ENCODE results near the gene GNB1L.

Gene GNB1L

DNA sequence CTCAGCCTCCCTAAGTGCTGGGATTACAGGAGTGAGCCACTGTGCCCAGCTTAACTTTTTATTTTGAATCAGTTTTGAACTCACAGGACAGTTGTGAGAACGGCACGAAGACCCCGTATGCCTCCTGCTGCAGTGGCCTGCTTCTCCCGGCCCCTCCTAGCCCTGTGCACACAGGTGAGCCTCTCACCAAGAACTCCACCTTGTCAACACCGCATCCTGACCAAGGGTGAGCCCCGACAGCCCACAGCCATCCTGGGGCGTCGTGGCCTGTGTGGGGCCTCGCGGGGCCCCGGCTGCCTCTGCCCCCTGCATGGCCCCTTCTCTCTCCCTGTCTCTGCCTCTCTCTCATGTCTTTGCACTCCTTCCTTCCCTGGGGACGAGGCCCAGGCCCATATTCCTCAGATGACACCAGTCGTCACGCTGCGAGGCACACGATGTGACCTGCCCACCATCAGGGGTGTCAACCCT is 38.8 kb downstream of the GNB1L start:
- Histone ChIP-seq H3K4me3 (ENCODE audit: insufficient read depth, low read depth, low read length, poor library complexity, severe bottlenecking) (no peak overlapping the region), H3K27ac (ENCODE audit: insufficient read depth, low read length, poor library complexity, severe bottlenecking) (no peak overlapping the region), H3K4me1 (ENCODE audit: control insufficient read depth, insufficient read depth, low read length, poor library complexity, severe bottlenecking) (no peaks in the 10 kb centered on the region), H3K9me3 (ENCODE audit: control insufficient read depth, low read length) (no peaks in the 10 kb centered on the region), H3K36me3 (ENCODE audit: control insufficient read depth, insufficient read depth, low read length) (no peaks in the 10 kb centered on the region), H3K27me3 (replicated peaks; ENCODE audit: control insufficient read depth, insufficient read depth, low read length, poor library complexity, severe bottlenecking) (no peaks in the 10 kb centered on the region)
- no peak for DNase-seq

DNA sequence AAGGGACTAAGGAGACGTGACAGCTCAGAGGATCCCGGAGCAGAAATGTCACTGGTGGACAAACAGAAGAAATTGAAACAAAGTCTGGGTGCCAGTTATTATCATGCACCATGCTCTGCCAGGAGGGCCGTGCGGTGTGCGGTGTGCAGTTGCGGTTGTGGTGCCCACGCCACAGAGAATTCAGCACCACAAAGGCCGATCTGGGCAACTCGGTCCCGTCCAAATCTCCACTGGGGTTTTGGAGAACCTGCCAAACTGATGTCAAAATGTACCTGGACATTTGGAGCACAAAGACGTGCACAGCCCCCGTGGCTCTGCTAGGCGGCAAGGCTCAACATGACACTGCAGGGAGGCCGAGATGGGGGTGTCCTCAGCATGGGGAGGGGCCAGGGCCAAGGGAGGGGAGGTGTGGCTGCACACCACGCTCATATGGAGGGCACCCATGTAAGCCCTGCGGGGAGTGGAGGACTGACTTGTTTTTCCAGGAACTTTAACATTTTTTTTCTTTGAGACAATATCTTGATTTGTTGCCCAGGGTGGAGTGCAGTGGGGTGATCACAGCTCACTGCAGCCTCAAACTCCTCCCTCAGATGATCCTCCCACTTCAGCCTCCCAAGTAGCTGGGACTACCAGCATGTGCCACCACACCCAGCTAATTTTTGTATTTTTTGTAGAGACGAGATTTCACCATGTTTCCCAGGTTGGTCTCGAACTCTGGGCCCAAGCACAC is 39.4 kb downstream of the GNB1L start:
- Histone ChIP-seq H3K4me1 (ENCODE audit: control insufficient read depth, insufficient read depth, low read length, poor library complexity, severe bottlenecking) (peaks cover 5% of the 10 kb centered on the region), H3K4me3 (ENCODE audit: insufficient read depth, low read depth, low read length, poor library complexity, severe bottlenecking) (no peak overlapping the region), H3K9me3 (ENCODE audit: control insufficient read depth, low read length) (no peaks in the 10 kb centered on the region), H3K27me3 (replicated peaks; ENCODE audit: control insufficient read depth, insufficient read depth, low read length, poor library complexity, severe bottlenecking) (no peaks in the 10 kb centered on the region), H3K27ac (ENCODE audit: insufficient read depth, low read length, poor library complexity, severe bottlenecking) (no peak overlapping the region), H3K36me3 (ENCODE audit: control insufficient read depth, insufficient read depth, low read length) (no peaks in the 10 kb centered on the region)
- DNase-seq, result no peak

DNA sequence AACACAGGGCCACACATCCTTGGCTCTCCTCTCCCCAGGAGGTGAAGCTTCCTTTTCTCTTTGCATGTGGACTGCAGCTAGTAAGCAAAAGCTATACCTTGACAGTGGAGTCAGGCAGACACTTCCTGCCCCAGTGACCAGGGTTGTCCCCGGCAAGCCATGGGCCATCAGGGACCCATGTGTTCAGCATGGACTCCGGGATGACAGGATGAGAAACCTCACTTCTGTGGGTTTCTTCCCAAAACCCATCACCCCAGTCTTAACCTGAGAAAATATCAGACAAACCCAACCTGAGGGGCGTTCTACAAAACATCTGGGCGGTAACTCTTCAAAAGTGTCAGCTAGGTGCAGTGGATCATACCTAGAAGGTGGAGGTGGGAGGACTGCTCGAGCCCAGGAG is 40.2 kb downstream of the GNB1L start:
- no peaks in the 10 kb centered on the region for H3K9me3 ChIP-seq (ENCODE audit: control insufficient read depth, low read length)
- no peaks in the 10 kb centered on the region for H3K27me3 ChIP-seq (replicated peaks; ENCODE audit: control insufficient read depth, insufficient read depth, low read length, poor library complexity, severe bottlenecking)
- H3K36me3 ChIP-seq (ENCODE audit: control insufficient read depth, insufficient read depth, low read length), result no peaks in the 10 kb centered on the region
- H3K4me1 ChIP-seq (ENCODE audit: control insufficient read depth, insufficient read depth, low read length, poor library complexity, severe bottlenecking), result peaks cover 6% of the 10 kb centered on the region
- no peak overlapping the region for H3K4me3 ChIP-seq (ENCODE audit: insufficient read depth, low read depth, low read length, poor library complexity, severe bottlenecking)
- no peak overlapping the region for H3K27ac ChIP-seq (ENCODE audit: insufficient read depth, low read length, poor library complexity, severe bottlenecking)
- DNase-seq, result no peak

DNA sequence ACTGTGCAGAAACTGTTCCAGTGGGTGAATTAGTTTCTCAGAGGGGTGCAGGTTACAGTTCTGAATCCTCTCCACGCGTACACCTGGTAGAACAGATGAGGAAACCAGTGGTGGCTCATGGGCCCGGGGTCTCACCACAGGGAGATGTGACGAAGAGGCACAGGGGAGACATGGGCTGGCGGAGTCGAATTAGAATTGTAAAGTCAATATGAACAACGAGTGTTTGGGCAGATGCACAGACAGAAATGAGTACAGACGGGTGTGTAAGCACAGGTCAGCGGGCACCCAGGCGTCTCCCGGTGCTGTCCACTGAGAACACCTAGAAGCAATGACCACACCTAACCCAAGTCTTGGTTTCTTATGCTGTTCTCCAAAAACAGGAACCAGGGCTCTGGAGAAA is 41.8 kb downstream of the GNB1L start:
- Histone ChIP-seq H3K27ac (ENCODE audit: insufficient read depth, low read length, poor library complexity, severe bottlenecking) (no peak overlapping the region), H3K4me3 (ENCODE audit: insufficient read depth, low read depth, low read length, poor library complexity, severe bottlenecking) (no peak overlapping the region), H3K4me1 (ENCODE audit: control insufficient read depth, insufficient read depth, low read length, poor library complexity, severe bottlenecking) (peaks cover 6% of the 10 kb centered on the region), H3K36me3 (ENCODE audit: control insufficient read depth, insufficient read depth, low read length) (no peaks in the 10 kb centered on the region), H3K27me3 (replicated peaks; ENCODE audit: control insufficient read depth, insufficient read depth, low read length, poor library complexity, severe bottlenecking) (no peaks in the 10 kb centered on the region), H3K9me3 (ENCODE audit: control insufficient read depth, low read length) (no peaks in the 10 kb centered on the region)
- DNase-seq, result no peak

DNA sequence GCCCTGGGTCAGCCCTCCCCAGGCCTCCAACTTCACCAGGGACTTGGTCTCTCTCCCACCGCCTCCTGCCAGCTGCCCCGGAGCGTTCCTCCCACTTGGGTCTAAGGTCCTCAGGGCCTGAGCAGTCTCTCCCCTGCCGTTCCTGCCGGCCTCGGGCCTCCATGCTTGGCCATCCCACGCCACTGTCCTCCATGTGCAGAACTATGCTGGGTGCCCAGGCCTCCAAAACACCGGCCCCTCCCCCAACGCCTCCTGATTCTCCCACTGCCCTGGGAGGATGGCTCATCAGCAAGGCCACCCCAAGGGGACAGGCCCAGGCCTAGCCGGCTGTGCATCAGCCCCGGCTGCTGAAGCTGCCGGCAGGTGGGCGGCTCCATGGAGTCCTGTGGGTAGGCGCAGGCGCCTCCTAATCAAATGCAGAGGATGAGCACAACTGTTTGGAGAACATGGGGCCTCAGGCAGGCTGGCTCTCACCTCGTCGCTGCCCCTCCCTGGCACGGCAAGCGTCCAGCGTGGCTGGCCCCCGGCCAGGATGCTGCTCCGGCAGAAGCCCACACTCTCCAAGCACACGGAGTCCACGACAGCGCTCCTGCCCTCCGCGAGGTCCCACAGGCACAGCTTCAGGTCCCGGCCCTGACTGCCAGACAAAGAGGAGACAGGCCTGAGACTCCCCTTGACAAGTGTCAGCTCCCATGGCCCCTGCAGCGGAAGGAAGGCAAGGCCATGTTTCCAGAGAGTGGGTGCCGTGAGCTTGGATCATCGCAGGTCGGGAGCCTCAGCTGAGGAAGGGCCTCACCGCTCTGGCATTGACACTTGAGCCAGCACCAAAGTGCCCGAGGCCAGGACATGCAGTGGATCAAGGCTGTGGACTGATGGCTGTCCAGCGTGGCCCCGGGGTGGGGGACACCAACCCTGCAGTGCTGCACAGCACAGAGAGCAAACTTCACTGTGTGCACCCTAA is 42.6 kb downstream of the GNB1L start:
- Histone ChIP-seq H3K27ac (ENCODE audit: insufficient read depth, low read length, poor library complexity, severe bottlenecking) (no peak overlapping the region), H3K27me3 (replicated peaks; ENCODE audit: control insufficient read depth, insufficient read depth, low read length, poor library complexity, severe bottlenecking) (no peaks in the 10 kb centered on the region), H3K9me3 (ENCODE audit: control insufficient read depth, low read length) (no peaks in the 10 kb centered on the region), H3K36me3 (ENCODE audit: control insufficient read depth, insufficient read depth, low read length) (no peaks in the 10 kb centered on the region), H3K4me3 (ENCODE audit: insufficient read depth, low read depth, low read length, poor library complexity, severe bottlenecking) (no peak overlapping the region), H3K4me1 (ENCODE audit: control insufficient read depth, insufficient read depth, low read length, poor library complexity, severe bottlenecking) (peaks cover 6% of the 10 kb centered on the region)
- DNase-seq, result no peak

DNA sequence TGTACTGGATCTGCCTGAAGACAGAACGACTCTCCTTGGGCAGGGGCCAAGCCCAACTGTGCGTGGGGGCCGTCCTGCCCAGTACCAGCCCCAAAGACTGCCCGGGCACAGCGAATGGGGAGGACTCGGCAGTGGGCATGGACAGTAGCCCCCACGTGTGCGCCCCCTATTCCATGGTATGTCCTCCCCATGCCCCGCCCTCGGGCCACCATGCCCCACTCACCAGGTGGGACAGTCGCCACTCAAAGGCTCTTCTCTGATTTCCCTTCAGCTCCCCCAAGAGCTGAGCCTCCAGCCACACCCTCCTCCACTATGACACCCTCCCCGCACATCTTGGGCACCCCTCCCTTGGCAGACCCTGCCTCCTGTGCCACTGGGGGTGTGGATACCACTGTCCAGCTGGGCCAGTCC is 43.5 kb downstream of the GNB1L start:
- Histone ChIP-seq H3K4me1 (ENCODE audit: control insufficient read depth, insufficient read depth, low read length, poor library complexity, severe bottlenecking) (peaks cover 6% of the 10 kb centered on the region), H3K27me3 (replicated peaks; ENCODE audit: control insufficient read depth, insufficient read depth, low read length, poor library complexity, severe bottlenecking) (no peaks in the 10 kb centered on the region), H3K4me3 (ENCODE audit: insufficient read depth, low read depth, low read length, poor library complexity, severe bottlenecking) (no peak overlapping the region), H3K27ac (ENCODE audit: insufficient read depth, low read length, poor library complexity, severe bottlenecking) (no peak overlapping the region), H3K9me3 (ENCODE audit: control insufficient read depth, low read length) (no peaks in the 10 kb centered on the region), H3K36me3 (ENCODE audit: control insufficient read depth, insufficient read depth, low read length) (no peaks in the 10 kb centered on the region)
- DNase-seq, result no peak

DNA sequence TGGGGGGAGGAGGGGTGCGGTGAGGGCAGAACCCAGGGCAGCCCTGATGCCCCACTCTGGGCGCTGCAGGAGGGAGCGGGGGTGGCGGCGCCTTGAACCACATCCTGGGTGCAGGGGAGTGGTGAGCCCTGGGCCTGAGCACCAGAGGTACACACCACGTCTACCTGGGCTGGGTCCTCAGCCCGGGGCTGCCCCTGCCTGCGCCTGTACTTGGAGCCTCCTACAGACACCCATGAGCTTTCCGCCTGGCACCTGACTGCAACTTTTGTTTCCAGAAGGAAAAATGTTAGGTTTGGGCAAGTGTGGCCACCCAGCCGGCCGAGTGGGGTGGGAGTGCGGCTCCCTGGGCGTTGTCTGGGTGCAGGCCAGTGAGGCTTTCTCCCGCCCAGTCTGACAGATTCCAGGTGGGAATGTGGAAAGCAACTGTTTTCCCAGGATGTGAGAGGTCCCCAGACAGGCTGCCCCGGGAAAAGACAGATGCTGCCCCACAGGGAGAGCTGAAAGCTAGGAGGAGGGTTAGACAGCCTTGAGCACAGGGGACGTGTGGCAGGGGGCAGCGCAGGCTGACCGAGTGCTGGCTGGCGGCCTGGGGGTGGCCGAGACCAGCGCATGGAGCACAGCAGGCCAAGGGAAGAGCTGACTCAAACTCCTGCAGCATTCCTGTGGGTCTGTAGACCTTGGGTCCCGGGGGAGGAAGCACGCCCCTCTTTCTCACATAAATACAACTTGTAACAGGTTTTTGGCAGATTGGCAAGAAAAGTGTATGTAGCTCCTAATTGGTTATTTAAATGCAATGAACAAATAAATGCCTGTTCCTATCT is 44.1 kb downstream of the GNB1L start:
- peaks cover 6% of the 10 kb centered on the region for H3K4me1 ChIP-seq (ENCODE audit: control insufficient read depth, insufficient read depth, low read length, poor library complexity, severe bottlenecking)
- H3K9me3 ChIP-seq (ENCODE audit: control insufficient read depth, low read length), result no peaks in the 10 kb centered on the region
- no peak overlapping the region for H3K27ac ChIP-seq (ENCODE audit: insufficient read depth, low read length, poor library complexity, severe bottlenecking)
- no peak for DNase-seq
- H3K27me3 ChIP-seq (replicated peaks; ENCODE audit: control insufficient read depth, insufficient read depth, low read length, poor library complexity, severe bottlenecking), result no peaks in the 10 kb centered on the region
- no peaks in the 10 kb centered on the region for H3K36me3 ChIP-seq (ENCODE audit: control insufficient read depth, insufficient read depth, low read length)
- no peak overlapping the region for H3K4me3 ChIP-seq (ENCODE audit: insufficient read depth, low read depth, low read length, poor library complexity, severe bottlenecking)

DNA sequence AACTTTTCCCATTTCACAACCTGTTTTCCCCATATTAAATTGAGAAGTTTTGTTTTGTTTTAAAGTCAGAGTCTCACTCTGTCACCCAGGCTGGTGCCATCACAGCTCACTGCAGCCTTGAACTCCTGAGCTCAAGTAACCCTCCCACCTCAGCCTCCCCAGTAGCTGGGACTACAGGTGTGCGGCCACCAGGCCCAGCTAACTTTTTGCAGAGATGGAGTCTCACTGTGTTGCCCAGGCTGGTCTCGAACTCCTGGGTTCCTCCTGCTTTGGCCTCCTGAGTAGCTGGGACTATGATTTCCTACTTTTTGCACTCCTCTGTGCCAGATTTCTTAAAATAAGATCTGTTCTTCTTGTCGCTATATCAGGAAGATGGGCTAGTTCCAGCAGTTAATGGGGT is 44.9 kb downstream of the GNB1L start:
- Histone ChIP-seq H3K9me3 (ENCODE audit: control insufficient read depth, low read length) (no peaks in the 10 kb centered on the region), H3K27ac (ENCODE audit: insufficient read depth, low read length, poor library complexity, severe bottlenecking) (no peak overlapping the region), H3K36me3 (ENCODE audit: control insufficient read depth, insufficient read depth, low read length) (no peaks in the 10 kb centered on the region), H3K4me1 (ENCODE audit: control insufficient read depth, insufficient read depth, low read length, poor library complexity, severe bottlenecking) (peaks cover 6% of the 10 kb centered on the region), H3K27me3 (replicated peaks; ENCODE audit: control insufficient read depth, insufficient read depth, low read length, poor library complexity, severe bottlenecking) (no peaks in the 10 kb centered on the region), H3K4me3 (ENCODE audit: insufficient read depth, low read depth, low read length, poor library complexity, severe bottlenecking) (no peak overlapping the region)
- no peak for DNase-seq

DNA sequence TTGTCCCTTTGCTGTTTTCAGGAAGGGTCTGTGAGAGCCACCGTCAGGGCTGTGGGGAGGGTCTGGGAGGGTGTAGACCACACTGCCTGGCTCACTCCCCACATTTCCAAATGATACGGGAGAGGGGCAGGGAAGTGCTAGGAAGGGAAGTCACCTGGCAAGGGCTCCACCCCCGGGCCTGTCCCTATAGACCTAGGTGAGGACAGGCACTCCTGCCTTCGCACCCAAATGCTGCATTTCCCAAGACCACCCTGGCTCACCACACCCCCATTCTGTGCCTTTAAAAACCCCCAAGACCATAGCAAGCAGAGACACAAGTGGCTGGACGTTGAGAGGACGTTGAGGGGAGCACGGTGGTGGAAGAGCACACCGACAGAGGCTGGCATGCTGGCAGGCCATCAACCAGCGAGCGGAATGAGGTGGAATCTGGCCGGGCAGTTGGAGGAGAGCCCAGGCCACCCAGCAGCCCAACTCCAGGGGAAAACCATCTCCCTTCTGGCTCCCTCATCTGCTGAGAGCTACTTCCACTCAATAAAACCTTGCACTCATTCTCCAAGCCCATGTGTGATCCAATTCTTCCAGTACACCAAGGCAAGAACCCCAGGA is 45.7 kb downstream of the GNB1L start:
- DNase-seq, result no peak
- Histone ChIP-seq H3K27me3 (replicated peaks; ENCODE audit: control insufficient read depth, insufficient read depth, low read length, poor library complexity, severe bottlenecking) (no peaks in the 10 kb centered on the region), H3K9me3 (ENCODE audit: control insufficient read depth, low read length) (no peaks in the 10 kb centered on the region), H3K27ac (ENCODE audit: insufficient read depth, low read length, poor library complexity, severe bottlenecking) (no peak overlapping the region), H3K4me1 (ENCODE audit: control insufficient read depth, insufficient read depth, low read length, poor library complexity, severe bottlenecking) (peaks cover 6% of the 10 kb centered on the region), H3K36me3 (ENCODE audit: control insufficient read depth, insufficient read depth, low read length) (no peaks in the 10 kb centered on the region), H3K4me3 (ENCODE audit: insufficient read depth, low read depth, low read length, poor library complexity, severe bottlenecking) (no peak overlapping the region)

Measured in effector memory CD4-positive, alpha-beta T cell (primary cell).